K562 (cell line): Measurements from ENCODE around the gene VWA1. TPM values are rescaled to one million over a fixed set of nuclear protein-coding genes. Genes with fewer than 3 reads are reported as not detected.

Experiments used
- BHLHE40 ChIP-seq: IDR thresholded peaks from 2 replicates; pipeline ENCODE4 v1.6.1; 2011; ENCODE audit warnings: low read length, improper control_type of control experiment
- CREB3L1 ChIP-seq: fragments of 450-650 bp; IDR thresholded peaks from 2 replicates; pipeline ENCODE4 v1.6.1; 2014; ENCODE audit warnings: low read depth, mild to moderate bottlenecking, moderate library complexity, borderline replicate concordance
- CXXC5 ChIP-seq: fragments of 250-450 bp; sonication (Bioruptor Pico); IDR thresholded peaks from 2 replicates; pipeline ENCODE4 v1.8.0; 2022; ENCODE audit warnings: inconsistent platforms, mild to moderate bottlenecking, moderate library complexity
- FOXA3 ChIP-seq, 2 experiments: fragments of 450-650 bp in 1 of 2; sonication (generic) in 1 of 2; formaldehyde crosslinking; IDR thresholded peaks in 1 of 2; conservative IDR thresholded peaks in 1 of 2; 2 replicates each; pipeline versions ENCODE4 v1.4.0 to v1.8.0; 2020 to 2022; ENCODE audit warnings: mild to moderate bottlenecking in 2 of 2, missing genetic modification reagents in 1 of 2
- GATAD2A ChIP-seq: fragments of 450-650 bp; IDR thresholded peaks from 2 replicates; pipeline ENCODE4 v1.6.1; 2017
- HCFC1 ChIP-seq: IDR thresholded peaks from 2 replicates; pipeline ENCODE4 v1.6.1; 2012; ENCODE audit warnings: low read depth, low read length, improper control_type of control experiment
- HDAC1 ChIP-seq, 2 experiments: fragments of 450-650 bp; IDR thresholded peaks; 2 replicates each; pipeline ENCODE4 v1.6.1; 2016 to 2017; ENCODE audit warnings: inconsistent platforms in 1 of 2, mild to moderate bottlenecking in 1 of 2, moderate library complexity in 1 of 2
- HNRNPL ChIP-seq: fragments of 200-400 bp; formaldehyde crosslinking; IDR thresholded peaks from 2 replicates; pipeline ENCODE4 v1.6.1; 2017; ENCODE audit warnings: low read depth, mild to moderate bottlenecking, low read length
- HNRNPUL1 ChIP-seq: fragments of 200-400 bp; formaldehyde crosslinking; IDR thresholded peaks from 2 replicates; pipeline ENCODE4 v1.6.1; 2017; ENCODE audit warnings: low read length
- MECOM ChIP-seq: fragments of 250-450 bp; sonication (Bioruptor Pico); IDR thresholded peaks from 2 replicates; pipeline ENCODE4 v1.8.0; 2022; ENCODE audit warnings: inconsistent platforms
- NR2F6 ChIP-seq: fragments of 450-650 bp; formaldehyde crosslinking; IDR thresholded peaks from 2 replicates; pipeline ENCODE4 v1.4.0; 2020; ENCODE audit warnings: mild to moderate bottlenecking
- PCBP1 ChIP-seq: fragments of 200-400 bp; formaldehyde crosslinking; IDR thresholded peaks from 2 replicates; pipeline ENCODE4 v1.6.1; 2018; ENCODE audit warnings: mild to moderate bottlenecking, low read depth, low read length; ENCODE audit not compliant: poor library complexity, severe bottlenecking
- PTBP1 ChIP-seq: fragments of 200-400 bp; formaldehyde crosslinking; IDR thresholded peaks from 2 replicates; pipeline ENCODE4 v1.6.1; 2017; ENCODE audit warnings: low read depth, low read length
- SIX5 ChIP-seq, 2 experiments: IDR thresholded peaks; 2 replicates each; pipeline ENCODE4 v1.6.1; 2011; ENCODE audit warnings: low read length in 2 of 2, borderline replicate concordance in 1 of 2, low read depth in 1 of 2, mild to moderate bottlenecking in 1 of 2, moderate library complexity in 1 of 2; ENCODE audit not compliant: insufficient read depth in 1 of 2
- SMARCA5 ChIP-seq: fragments of 450-650 bp; IDR thresholded peaks from 2 replicates; pipeline ENCODE4 v1.6.1; 2016
- SREBF2 ChIP-seq: sonication (generic); formaldehyde crosslinking; IDR thresholded peaks from 2 replicates; pipeline ENCODE4 v1.4.0; 2020; ENCODE audit warnings: mild to moderate bottlenecking, missing genetic modification reagents
- STAT5B ChIP-seq: fragments of 250-450 bp; sonication (Bioruptor Pico); IDR thresholded peaks from 2 replicates; pipeline ENCODE4 v1.8.0; 2021; ENCODE audit warnings: mild to moderate bottlenecking, inconsistent platforms
- TCF7L2 ChIP-seq: fragments of 150-350 bp; IDR thresholded peaks from 2 replicates; pipeline ENCODE4 v1.6.1; 2016; ENCODE audit warnings: low read depth, mild to moderate bottlenecking, low read length, moderate library complexity
- ZFP1 ChIP-seq: fragments of 450-650 bp; formaldehyde crosslinking; IDR thresholded peaks from 2 replicates; pipeline ENCODE4 v1.4.0; 2020; ENCODE audit warnings: mild to moderate bottlenecking, mixed read lengths
- ZFPM2 ChIP-seq: fragments of 250-450 bp; sonication (Bioruptor Pico); IDR thresholded peaks from 2 replicates; pipeline ENCODE4 v1.5.1; 2022; ENCODE audit warnings: mild to moderate bottlenecking
- ZNF436 ChIP-seq: fragments of 250-450, 450-650 bp; sonication (Bioruptor Pico); formaldehyde crosslinking; IDR thresholded peaks from 2 replicates; pipeline ENCODE4 v1.7.0; 2020; ENCODE audit warnings: mild to moderate bottlenecking
- ZNF639 ChIP-seq, 2 experiments: fragments of 200-800 bp in 1 of 2; sonication (Bioruptor generic) in 1 of 2; sonication (generic) in 1 of 2; formaldehyde crosslinking in 1 of 2; IDR thresholded peaks in 1 of 2; conservative IDR thresholded peaks in 1 of 2; 2 replicates each; pipeline versions ENCODE4 v1.5.0 to v1.6.1; 2016 to 2020; ENCODE audit warnings: missing compliant biosample characterization in 1 of 2, missing genetic modification characterization in 1 of 2, missing genetic modification reagents in 1 of 2
- ZNF764 ChIP-seq: fragments of 250-450 bp; sonication (Bioruptor Pico); IDR thresholded peaks from 2 replicates; pipeline ENCODE4 v1.4.0; 2020; ENCODE audit warnings: low read depth, mild to moderate bottlenecking, moderate library complexity
- polyA plus RNA-seq, 8 experiments: library from polyadenylated mRNA; depleted of rRNA in 4 of 8; stranded (reverse) in 5 of 8; unstranded in 3 of 8; fragments of >200 nt; fragmentation: Nextera tagmentation in 2 of 8; fragmentation: Illumina TruSeq in 1 of 8; extraction: Ambion mirVana in 2 of 8; extraction: Trizol in 1 of 8; gene quantifications; 2 replicates each; pipeline versions ENCODE4 v1.2.1 to v1.2.3, GENCODE V29; 2011 to 2014; ENCODE audit warnings: inconsistent platforms in 1 of 8, missing spikeins in 1 of 8
- total RNA-seq, 7 experiments: library from RNA; depleted of rRNA in 6 of 7; stranded (reverse); fragments of >200 nt in 6 of 7; fragmentation: Illumina TruSeq in 2 of 7; extraction: Trizol in 2 of 7; gene quantifications; 2 replicates each; pipeline versions ENCODE4 v1.2.1 to v1.2.3, GENCODE V29; 2011 to 2021; ENCODE audit warnings: low replicate concordance in 1 of 7
- TF ChIP-seq, protein P1 (sequence below): fragments of 250-450 bp; sonication (Bioruptor Pico); IDR thresholded peaks from 2 replicates; pipeline ENCODE4 v1.8.0; 2021; ENCODE audit warnings: moderate library complexity, mild to moderate bottlenecking, inconsistent platforms

The VWA1 gene
- total and polyA plus RNA-seq, 9 of the 15 experiments (the other 6 are each of a cell fraction or from before 2014, with no cell fraction given), result 0.01 to 6.4 (median 0.85) TPM

DNA sequence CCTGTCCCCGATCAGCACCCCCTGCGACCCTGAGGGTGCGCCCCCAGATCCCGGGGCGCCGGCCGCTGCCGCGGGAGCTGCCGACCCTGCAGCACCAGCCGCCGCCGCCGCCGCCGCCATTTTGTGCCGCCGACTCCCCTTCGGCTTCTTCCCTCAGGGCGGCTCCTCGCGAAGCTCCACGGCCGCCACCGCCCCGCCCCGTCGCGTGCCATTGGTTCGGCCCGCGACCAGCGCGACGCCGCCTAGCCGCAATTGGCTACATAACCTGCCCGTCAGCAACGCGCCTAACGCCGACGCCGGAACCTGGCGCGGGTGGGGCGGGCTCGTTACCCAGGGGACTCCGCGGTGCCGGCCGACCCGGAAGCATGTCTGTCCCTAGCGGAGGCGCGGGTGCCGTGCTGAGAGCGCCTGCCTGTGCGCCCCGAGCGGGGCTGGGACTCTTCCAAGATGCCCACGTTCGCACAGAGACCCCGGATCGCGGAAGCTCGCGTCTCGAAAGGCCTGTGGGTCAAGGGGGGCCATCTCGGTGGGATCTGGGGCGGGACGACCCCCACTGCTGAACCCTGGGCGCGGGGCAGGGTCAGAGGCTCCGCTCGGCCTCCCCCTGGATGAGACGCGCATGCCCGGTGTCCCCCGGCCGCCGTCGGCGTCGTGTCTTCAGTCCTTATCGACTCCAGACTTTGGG lies 36.2 kb upstream of the VWA1 start, which contains the start of gene CCNL2 (continued):
- TF ChIP-seq HNRNPUL1, result no peak
- TF ChIP-seq HCFC1, result peak; percentile 85
- TF ChIP-seq HDAC1 (IDR thresholded peaks at IDR 0.05), result peak in 1 of 2 experiments; percentile 94; a peak in 2 of 4 replicates
- TF ChIP-seq HNRNPL, result no peak
- peak in 1 of 2 experiments; percentile 92; a peak in 2 of 4 replicates for TF ChIP-seq ZNF639 (CRISPR knock-in tag; conservative IDR thresholded peaks at IDR 0.05 in 1 of 2, IDR thresholded peaks at IDR 0.05 in 1 of 2)
- TF ChIP-seq GATAD2A, result no peak
- peak; percentile 85 for TF ChIP-seq PCBP1
- peak; percentile 71; the same call in 1 of the 2 replicates for TF ChIP-seq CREB3L1
- 0 out of 2 replicates have a peak, but pooled peaks have one; percentile 58 for TF ChIP-seq NR2F6 (CRISPR knock-in tag)
- TF ChIP-seq SMARCA5, result no peak
- TF ChIP-seq FOXA3 (CRISPR knock-in tag; conservative IDR thresholded peaks at IDR 0.05 in 1 of 2, IDR thresholded peaks at IDR 0.05 in 1 of 2), result no peak
- TF ChIP-seq STAT5B (CRISPR knock-in tag), result no peak
- TF ChIP-seq ZNF436 (CRISPR knock-in tag), result no peak
- TF ChIP-seq ZFPM2, result peak; percentile 49; the same call in 1 of the 2 replicates
- 0 out of 2 replicates have a peak, but pooled peaks have one; percentile 15 for TF ChIP-seq ZNF764 (CRISPR knock-in tag)
- TF ChIP-seq, protein P1, sequence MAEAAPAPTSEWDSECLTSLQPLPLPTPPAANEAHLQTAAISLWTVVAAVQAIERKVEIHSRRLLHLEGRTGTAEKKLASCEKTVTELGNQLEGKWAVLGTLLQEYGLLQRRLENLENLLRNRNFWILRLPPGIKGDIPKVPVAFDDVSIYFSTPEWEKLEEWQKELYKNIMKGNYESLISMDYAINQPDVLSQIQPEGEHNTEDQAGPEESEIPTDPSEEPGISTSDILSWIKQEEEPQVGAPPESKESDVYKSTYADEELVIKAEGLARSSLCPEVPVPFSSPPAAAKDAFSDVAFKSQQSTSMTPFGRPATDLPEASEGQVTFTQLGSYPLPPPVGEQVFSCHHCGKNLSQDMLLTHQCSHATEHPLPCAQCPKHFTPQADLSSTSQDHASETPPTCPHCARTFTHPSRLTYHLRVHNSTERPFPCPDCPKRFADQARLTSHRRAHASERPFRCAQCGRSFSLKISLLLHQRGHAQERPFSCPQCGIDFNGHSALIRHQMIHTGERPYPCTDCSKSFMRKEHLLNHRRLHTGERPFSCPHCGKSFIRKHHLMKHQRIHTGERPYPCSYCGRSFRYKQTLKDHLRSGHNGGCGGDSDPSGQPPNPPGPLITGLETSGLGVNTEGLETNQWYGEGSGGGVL (CRISPR knock-in tag), result no peak
- TF ChIP-seq SREBF2, result peak; percentile 93; the same call in 1 of the 2 replicates
- TF ChIP-seq MECOM (CRISPR knock-in tag), result no peak
- 0 out of 2 replicates have a peak, but pooled peaks have one; percentile 7 for TF ChIP-seq ZFP1 (CRISPR knock-in tag)
- TF ChIP-seq BHLHE40, result peak; percentile 88
- peak; percentile 100 for TF ChIP-seq CXXC5
- TF ChIP-seq SIX5 (IDR thresholded peaks at IDR 0.05; ENCODE audit: borderline replicate concordance in 1 of 2, insufficient read depth in 1 of 2, low read depth in 1 of 2, low read length in 2 of 2), result peak; percentile 20 to 42; a peak in 1 of 4 replicates
- no peak for TF ChIP-seq PTBP1
- TF ChIP-seq TCF7L2, result no peak
